Measurements from ENCODE around the gene DNAJC11. TPM values are rescaled to one million over a fixed set of nuclear protein-coding genes. Genes with fewer than 3 reads are reported as not detected.

Gene DNAJC11
- total RNA-seq, 4 donors from 2014 or later: 28.2 to 45.5 (median 35.9) TPM

DNA sequence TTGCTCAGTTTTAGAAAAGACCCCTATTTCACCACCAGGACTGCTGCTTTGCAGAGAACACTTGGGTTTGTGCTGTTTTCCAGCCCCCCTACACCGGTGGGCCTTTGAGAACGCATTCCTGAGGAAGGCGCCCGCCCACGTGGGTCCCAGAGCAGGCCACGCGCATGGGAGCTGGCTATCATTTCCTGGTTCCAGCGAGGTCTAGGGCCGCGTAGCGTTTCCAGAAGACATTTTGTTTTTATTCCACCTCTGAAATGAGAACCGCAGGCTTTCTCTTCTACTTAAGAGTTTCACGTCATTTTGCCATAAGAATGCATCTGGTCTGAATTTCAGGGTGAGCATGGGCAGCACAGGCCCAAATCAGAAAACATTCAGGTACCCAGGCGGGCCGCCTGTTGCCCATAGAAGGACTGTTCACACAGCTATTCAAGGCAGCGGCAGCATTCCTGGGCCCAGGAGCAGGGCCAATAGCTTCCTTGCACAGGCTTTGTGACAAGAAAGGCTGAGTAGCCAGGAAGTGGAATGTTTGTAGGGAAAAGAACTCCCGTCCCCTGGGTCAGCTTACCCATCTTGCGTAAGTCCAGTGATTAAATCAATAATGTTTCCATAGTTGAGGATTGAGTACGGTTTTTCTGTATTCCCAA lies 97.6 kb downstream of the DNAJC11 start:
- DNase-seq: peak; percentile 71 to 74
- peak overlapping the region in 1 of 3 donors; percentile 92 for H3K4me3 ChIP-seq (replicated peaks in 1 of 3)
- H3K36me3 ChIP-seq: peaks cover 0 to under 1% of the 10 kb centered on the region in 2 donors
- TF ChIP-seq, protein P1, sequence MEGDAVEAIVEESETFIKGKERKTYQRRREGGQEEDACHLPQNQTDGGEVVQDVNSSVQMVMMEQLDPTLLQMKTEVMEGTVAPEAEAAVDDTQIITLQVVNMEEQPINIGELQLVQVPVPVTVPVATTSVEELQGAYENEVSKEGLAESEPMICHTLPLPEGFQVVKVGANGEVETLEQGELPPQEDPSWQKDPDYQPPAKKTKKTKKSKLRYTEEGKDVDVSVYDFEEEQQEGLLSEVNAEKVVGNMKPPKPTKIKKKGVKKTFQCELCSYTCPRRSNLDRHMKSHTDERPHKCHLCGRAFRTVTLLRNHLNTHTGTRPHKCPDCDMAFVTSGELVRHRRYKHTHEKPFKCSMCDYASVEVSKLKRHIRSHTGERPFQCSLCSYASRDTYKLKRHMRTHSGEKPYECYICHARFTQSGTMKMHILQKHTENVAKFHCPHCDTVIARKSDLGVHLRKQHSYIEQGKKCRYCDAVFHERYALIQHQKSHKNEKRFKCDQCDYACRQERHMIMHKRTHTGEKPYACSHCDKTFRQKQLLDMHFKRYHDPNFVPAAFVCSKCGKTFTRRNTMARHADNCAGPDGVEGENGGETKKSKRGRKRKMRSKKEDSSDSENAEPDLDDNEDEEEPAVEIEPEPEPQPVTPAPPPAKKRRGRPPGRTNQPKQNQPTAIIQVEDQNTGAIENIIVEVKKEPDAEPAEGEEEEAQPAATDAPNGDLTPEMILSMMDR (IDR thresholded peaks at IDR 0.05): peak in 3 of 6 experiments; percentile 5 to 16 (median 15)
- peak in 1 of 2 donors; percentile 39 for TF ChIP-seq POLR2A (IDR thresholded peaks at IDR 0.05)
- 36 to 47% methylated on average over 17 to 19 of the region's 19 CpGs for WGBS, 2 donors
- intact Hi-C loops (cut with DNase I): no loop called here
- H3K9me3 ChIP-seq: no peaks in the 10 kb centered on the region
- no peaks in the 10 kb centered on the region for H3K27me3 ChIP-seq
- peak overlapping the region; percentile 98 to 99 (median 99) for H3K27ac ChIP-seq
- H3K4me1 ChIP-seq: peaks cover 36 to 40% of the 10 kb centered on the region in 2 donors

DNA sequence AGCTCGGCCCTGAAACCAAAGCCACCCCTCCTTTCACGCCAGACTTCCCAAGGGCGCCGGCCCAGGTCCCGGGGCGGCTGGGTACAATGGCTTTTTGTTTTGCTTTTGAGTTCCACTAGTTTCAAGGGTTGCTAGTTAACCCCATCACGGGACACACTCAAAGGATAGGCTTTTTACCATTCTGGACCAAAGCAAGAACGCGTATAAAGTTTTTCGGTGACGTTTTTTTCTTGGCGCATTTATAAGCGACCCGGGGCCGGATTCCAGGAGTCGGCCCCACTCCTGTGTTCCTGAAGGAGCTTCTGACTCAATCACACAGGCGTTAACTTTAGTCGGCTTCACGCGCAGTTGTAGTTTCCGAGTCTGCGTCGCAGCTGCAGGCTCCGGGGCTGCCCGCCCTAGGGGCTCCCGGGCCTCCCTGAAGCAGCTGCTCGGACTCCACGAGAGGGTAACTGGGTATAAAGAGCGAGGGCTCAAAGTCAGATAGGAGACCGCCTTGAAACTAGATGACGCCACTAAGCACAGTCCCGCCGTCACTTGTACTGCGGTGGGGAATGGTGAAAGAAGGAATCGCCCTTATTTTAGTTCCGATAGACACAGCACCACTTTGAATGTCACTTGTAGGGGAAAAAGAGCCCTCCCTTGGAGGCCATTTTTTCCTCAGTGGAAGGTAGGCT lies 98.2 kb downstream of the DNAJC11 start:
- TF ChIP-seq, protein P1 (IDR thresholded peaks at IDR 0.05): no peak
- TF ChIP-seq POLR2A (IDR thresholded peaks at IDR 0.05): peak in 1 of 2 donors; percentile 15
- Histone ChIP-seq H3K4me1 (peaks cover 37 to 47% of the 10 kb centered on the region in 2 donors), H3K9me3 (no peaks in the 10 kb centered on the region), H3K4me3 (replicated peaks in 1 of 3) (peak overlapping the region in 2 of 3 donors; percentile 67 to 92), H3K27me3 (no peaks in the 10 kb centered on the region), H3K36me3 (peaks cover 3 to 7% of the 10 kb centered on the region in 2 donors), H3K27ac (peak overlapping the region; percentile 98 to 99 (median 99))
- DNase-seq: peak in 1 of 2 donors; percentile 62
- 3 to 7% methylated on average over 29 to 33 of the region's 36 CpGs for WGBS, 2 donors
- intact Hi-C loops (cut with DNase I): no loop called here

DNA sequence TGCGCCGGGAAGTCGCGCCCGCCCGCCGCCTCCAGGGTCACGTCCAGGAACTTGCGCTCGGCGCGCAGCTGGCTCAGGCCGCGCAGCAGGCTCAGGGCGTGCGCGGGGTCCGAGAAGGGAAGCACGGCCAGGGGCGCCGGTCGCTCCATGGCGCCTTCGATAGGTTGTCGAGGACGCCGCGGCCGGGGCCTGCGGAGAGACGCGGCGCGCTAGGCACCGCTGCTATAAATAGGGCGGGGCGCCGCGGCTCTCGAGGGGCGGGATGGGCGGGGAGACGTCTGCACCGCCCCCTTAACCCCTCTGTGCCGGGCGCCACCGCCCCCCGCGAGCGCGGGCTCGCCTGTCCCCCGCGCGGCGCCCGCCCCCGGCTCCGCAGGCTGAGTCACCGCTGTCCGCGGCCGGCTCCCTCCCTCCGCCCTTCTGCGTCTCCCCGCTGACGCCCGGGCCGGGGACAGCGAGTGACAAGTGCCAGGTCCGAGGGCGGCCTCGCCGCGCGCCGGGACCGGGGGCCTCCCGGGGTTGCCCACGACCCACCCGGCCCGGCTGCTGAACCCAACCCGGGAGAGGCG lies 98.9 kb downstream of the DNAJC11 start, which contains the start of gene KLHL21:
KLHL21 (minus strand) TSS at position 201 of the 569 bp plus-strand sequence; CDS start at position 149, 52 bp downstream.
- H3K4me3 ChIP-seq (replicated peaks in 1 of 3): peak within 1 kb of the TSS; percentile 62 to 92 (median 91)
- peak within 1 kb of the TSS; percentile 98 to 99 (median 99) for H3K27ac ChIP-seq
- H3K4me1 ChIP-seq: peaks cover 39 to 53% of the 10 kb centered on the region in 2 donors
- no peaks in the 10 kb centered on the region for H3K9me3 ChIP-seq
- DNase-seq: peak; percentile 90 to 93
- peak; percentile 38 to 92 for TF ChIP-seq POLR2A (IDR thresholded peaks at IDR 0.05)
- TF ChIP-seq, protein P1 (IDR thresholded peaks at IDR 0.05): no peak
- no peaks in the 10 kb centered on the region for H3K27me3 ChIP-seq
- H3K36me3 ChIP-seq: peaks cover 8 to 13% of the 10 kb centered on the region in 2 donors
- intact Hi-C loops (cut with DNase I): no loop called here
- 0 to 1% methylated on average over 1 to 44 of the region's 84 CpGs for WGBS, 2 donors

DNA sequence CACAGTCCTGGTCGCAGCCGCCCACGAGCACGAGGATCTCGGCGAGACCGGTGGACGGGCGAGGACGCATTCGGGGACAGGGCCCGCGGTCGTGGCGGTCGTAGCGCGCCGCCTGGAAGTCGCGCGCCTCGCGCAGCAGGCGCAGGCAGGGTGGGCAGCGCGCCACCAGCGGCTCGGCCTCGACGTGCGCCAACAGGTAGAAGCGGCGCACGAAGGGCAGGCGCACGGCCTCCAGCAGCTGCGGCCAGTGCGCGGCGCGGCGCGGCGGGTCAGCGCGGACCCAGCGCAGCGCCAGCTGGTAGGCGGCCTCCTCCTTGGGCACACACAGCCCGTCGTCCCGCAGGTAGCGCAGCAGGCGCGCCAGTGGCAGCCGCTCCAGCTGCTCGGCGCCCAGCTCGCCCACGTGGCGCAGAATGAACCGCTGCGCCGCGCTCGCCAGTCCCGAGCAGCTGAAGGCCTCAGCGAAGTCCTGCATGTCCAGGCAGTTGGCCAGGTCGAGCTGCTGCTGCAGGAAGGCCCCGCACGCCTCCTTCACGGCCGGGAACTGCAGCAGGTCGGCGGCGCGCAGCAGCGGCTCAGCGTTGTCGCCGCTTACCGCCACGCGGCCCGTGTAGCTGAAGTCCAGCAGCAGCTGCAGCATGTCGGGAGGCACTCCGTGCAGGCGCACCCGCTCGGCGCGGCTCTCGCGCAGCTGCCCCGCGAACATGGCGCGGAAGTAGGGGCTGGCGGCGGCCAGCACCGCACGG lies 99.5 kb downstream of the DNAJC11 start:
- intact Hi-C loops (cut with DNase I): loop anchor here (2.0 kb wide), 1 partner anchor 13 kb away; no protein-coding TSS in a partner anchor
- peak; percentile 57 to 61 for DNase-seq

More for the DNA sequence above, 99.5 kb downstream of the DNAJC11 start:
- H3K4me1 ChIP-seq: peaks cover 41 to 57% of the 10 kb centered on the region in 2 donors
- peak in 1 of 2 donors; percentile 47 for TF ChIP-seq POLR2A (IDR thresholded peaks at IDR 0.05)
- TF ChIP-seq, protein P1 (IDR thresholded peaks at IDR 0.05): no peak
- WGBS, 2 donors: 0% methylated on average over 5 to 6 of the region's 103 CpGs
- H3K27ac ChIP-seq: peak overlapping the region; percentile 98 to 99 (median 99)
- H3K36me3 ChIP-seq: peaks cover 12 to 20% of the 10 kb centered on the region in 2 donors
- no peaks in the 10 kb centered on the region for H3K9me3 ChIP-seq
- H3K27me3 ChIP-seq: no peaks in the 10 kb centered on the region
- H3K4me3 ChIP-seq (replicated peaks in 1 of 3): peak overlapping the region; percentile 62 to 92 (median 91)
